HL-60/S4 treated with phorbol 12-myristate 13-acetate at 8.2 ng/mL for 4 days and 3 days (cell line): ENCODE data around the gene LRRC1.

Experiments
- in situ Hi-C: fragments of 300-500 bp; cut with MboI; formaldehyde crosslinking; loops from 2 replicates; pipeline ENCODE4 v1.15.0; 2022; ENCODE audit warnings: low sequenced_read_pairs

The LRRC1 gene

DNA sequence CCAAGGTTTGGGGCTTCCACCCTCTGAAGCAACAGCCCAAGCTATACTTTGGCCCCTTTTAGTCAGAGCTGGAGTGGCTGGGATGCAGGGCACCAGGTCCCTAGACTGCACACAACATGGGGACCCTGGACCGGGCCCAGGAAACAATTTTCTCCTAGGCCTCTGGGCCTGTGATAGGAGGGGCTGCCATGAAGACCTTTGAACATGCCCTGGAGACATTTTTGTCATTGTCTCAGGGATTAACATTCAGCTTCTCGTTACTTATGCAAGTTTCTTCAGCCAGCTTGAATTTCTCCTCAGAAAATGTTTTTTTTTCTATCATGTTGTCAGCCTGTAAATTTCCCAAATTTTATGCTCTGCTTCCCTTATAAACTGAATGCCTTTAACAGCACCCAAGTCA lies 82.3 kb downstream of the LRRC1 start:
- in situ Hi-C loops, result no loop called here

DNA sequence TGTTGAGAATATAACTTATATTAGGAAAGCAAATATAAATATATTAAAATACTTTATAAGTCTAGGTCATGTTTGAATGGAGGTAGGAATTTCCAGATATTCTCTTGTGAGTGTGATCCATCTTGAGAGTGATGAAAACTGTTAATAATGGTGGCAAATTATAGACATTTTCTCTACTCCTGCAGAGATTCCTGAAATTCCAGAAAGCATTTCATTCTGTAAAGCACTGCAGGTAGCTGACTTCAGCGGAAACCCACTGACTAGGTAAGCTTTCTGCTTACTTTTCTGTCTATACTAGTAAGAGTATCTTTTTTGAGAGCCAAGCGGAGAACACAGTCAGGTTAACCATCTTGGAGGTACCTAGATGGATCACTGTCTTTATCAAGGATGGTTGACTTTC lies 84.0 kb downstream of the LRRC1 start:
- in situ Hi-C loops, result no loop called here

DNA sequence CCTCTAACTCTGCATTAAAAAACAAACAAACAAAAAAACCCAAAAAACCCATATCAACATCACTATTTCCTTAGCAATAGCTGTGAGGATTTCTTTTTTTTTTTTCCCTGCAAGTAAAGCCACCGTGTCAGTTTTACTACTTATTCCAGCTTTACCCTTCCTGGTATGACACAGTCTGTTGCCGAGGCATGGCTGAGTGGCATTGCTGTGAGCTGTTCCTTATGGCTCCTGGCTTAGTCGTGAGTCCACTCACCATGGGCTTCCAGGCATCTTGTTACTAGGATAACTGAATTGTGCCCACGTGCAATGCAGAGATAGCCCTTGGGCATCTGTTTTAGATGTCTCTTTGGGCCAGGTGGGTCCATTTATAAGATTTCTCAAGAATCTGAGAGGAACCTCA lies 84.8 kb downstream of the LRRC1 start:
- in situ Hi-C loops, result no loop called here

DNA sequence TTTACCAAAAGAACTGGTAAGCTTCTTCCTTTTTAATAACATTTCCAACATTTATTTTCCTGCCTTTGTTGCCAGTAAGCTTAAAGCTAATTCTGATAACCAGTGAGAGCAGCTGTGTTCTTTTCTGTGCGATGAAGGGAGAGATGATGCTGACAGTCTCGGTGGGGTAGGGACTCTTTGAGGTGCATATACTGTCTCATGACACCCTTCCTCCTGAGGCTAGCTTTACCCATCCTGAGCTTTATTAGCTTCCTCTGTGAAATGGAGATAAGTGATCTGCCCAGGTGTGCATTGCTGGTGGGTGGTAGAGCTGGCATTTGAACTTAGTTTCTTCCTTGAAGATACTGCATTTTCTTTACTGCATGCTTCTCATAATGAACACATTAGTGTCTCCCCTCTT lies 92.5 kb downstream of the LRRC1 start:
- in situ Hi-C loops, result no loop called here

DNA sequence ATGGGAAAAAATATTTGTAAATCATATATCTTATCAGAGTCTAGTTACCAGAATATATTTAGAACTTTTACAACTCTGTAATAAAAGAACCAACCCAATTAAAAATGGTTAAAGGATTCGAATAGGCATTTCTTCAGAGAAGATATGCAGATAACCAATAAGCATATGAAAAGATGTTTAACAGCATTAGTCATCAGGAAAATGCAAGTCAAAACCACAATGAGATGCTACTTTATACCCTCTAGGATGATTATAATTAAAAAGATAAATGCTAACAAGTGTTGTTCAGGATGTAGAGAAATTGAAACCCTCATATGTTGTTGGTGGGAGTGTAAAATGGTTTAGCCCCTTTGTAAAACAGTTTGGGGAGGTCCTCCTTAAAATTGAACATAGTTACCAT lies 94.1 kb downstream of the LRRC1 start:
- in situ Hi-C loops, result no loop called here

DNA sequence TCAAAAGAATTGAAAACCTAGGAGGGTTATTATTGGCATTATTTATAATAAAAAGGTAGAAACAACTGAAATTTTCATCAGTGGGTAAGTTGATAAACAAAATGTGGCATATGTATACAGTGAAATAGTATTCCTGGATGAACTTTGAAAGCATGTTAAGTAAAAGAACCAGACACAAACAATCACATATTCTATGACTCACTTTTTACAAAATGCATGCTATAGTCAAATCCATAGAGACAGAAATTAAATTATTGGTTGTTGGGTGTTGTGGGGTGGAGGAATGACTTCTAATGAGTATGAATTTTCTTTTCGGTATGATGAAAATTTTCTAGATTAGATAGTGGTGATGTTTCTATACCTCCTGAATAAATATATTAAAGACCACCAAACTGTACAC lies 94.6 kb downstream of the LRRC1 start:
- in situ Hi-C loops, result no loop called here

DNA sequence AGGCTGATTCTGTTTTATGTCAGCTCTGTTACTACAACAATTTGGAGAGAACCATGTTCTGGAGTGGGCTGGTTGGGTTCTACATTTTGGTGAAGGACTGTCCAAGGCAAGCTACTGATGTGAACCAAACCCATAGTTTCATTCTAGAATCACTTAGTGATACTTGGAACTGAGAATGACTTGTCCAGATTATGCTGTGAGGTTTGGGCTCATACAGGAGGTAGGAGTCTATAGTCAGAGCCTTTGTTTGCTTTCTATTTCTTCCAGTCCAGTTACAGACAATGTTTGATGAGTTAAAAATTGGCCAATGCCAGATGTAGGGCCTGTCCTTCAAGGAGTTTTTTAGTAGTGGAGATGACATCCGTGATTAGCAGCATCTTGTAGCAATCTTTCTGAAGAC lies 97.9 kb downstream of the LRRC1 start:
- in situ Hi-C loops, result no loop called here

DNA sequence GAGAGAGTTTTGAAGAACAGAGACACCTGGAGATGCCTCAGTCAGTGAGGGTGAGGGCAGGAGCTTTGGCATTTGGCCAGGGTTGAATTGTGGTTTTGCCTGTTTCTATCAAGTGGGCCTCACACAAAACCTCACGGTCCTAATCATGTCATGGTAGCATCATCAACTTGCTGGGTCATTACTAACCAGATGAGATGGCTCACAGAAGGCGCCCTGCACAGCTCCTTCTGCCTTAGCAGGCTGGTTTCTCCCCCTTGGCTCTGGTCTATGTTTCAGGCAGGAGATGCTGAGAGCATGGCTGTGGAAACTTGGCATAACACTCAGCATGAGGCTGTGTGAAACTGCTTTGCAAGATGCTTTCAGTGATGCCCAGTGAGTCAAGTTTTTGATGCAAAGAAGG lies 99.3 kb downstream of the LRRC1 start:
- in situ Hi-C loops, result no loop called here

DNA sequence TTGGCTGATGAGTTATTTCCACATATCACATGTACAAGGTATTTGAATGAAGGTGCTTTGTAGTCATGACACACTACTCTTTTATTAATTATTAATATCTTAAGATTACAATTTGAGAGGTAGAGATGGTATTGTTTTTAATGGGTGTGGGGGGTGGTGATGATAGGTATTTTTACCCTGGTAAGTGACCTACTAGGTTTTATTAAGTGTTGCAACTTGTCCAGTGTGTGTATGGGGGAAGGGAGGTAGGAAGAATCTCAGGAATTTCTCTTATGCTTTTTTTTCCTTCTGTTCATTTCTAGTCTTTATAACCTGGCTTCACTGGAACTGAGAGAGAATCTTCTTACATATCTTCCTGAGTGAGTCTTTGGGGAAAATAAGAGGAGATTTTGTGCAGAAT lies 101.4 kb downstream of the LRRC1 start:
- in situ Hi-C loops, result no loop called here

DNA sequence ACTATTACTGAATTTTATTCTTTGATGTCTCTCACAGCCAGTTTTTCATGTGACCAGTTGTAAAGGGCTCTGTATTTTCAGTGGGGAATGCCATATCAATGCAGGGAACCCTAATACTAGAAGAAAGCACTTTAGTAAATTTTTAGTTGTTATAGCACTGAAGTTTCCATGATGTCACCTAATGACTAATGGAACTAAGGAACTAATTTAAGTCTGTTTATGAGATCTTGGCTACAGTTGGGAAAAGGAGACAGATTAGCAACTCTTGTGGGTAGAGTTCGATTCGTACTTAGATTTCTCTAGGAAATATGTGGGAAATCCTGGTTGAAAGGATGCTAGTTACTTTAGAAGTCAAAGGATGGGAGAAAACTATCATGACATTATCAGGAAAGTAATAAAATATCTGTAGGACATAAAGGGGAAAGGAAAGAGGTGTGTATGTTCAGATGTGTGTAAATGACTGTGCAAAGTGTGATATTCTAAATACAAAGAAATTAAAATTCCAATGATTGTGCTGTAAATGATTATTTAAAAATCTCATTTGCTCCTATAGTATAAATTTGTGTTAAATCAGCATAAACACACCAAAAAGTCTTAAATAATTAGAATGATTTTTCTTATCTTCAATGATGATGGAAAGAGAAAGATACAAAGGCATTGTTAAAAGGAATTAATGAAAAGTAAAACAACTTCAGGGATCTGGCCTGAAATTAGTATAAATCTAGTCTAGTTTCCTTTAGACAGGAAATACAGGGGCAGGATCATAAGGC lies 103.4 kb downstream of the LRRC1 start:
- in situ Hi-C loops, result no loop called here

DNA sequence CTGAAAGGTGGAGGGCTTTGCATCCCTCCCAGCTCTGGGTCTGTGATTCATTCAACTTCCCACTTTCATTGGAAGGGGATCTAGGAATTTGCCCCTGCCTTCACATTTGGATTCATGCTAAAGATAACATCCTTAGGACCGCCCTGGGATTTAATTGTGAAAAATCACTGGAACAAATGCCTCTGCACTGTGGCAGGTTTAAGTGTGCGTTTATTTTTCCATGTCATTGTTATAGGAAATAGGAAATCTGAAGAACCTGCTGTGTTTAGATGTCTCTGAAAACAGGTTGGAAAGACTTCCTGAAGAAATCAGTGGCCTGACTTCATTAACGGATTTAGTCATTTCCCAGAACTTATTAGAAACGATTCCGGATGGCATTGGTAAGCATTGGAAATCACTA lies 104.7 kb downstream of the LRRC1 start:
- in situ Hi-C loops, result no loop called here

DNA sequence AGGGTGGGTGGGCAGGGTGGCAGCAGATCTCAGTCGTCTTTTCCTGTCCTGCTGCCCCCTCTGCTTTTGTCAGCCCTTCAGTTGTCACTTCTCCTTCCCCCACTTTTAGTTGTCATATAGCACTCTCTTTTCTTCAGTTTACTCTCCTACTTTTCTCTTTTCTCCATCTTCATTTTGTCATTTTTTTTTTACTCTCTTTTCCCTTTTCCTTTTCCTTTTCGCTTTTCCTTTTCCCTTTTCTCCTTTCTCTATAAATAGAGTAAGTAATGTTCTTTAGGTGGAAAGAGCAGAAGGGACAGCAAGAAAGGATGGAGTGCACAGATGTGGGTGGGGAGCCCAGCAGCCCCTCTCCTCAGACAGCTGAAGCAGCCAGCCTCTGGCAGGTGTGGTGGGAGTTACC lies 108.6 kb downstream of the LRRC1 start:
- in situ Hi-C loops, result no loop called here

DNA sequence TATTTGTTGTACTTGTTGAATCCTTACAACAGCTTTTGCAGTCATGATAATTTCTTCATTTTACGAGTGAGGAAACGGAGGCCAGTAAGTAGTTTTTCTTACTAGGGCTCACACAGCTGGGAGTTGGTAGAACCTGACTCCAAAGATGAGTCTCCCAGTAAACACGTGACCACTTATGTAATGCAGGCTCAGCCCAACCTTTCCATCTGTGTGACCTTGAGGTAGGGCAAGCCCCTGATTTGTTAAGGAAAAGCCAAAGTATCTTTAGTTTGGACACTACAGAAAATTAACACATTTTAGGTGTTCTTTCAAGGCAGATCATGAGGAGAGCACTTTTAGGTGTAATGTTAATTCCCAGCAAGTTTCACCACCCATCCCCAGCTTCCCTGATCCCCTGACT lies 111.3 kb downstream of the LRRC1 start:
- in situ Hi-C loops, result no loop called here

DNA sequence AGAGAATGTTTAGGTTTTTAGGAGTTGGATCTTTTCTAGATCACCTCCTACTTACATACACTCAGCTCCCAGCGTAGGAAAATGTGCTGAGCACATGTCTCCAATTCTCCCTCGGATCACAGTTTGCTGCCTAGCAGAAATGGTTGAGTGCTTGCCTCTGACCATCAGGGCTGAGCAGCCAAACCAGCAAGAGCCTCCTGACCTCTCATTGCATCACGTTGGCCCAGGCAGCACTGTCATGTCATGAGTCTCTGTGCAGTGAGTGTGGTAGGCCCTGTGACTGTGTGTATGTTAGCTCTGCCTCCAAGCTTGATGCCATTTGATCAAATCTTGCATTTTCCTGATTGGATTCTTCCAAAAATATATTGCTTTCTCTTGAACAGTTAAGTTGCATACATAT lies 112.0 kb downstream of the LRRC1 start:
- in situ Hi-C loops, result no loop called here

DNA sequence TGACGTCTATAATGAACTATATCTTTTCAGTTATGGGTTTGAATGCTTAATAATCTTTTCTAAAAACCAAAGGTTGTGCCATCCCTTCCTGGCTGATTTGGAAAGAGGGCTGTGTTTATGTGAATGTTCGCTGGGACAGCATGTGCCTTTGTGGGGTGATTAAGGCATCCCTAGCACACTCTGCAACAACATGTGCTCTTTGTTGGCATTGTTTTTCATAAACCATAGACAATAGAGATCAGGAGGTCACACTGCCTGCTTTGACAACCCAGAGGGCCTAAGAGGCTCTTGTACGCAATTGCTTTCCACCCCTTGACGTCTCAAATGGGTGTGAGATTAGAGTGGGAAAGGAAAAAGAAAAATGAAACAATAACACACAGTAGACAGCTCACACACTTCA lies 116.0 kb downstream of the LRRC1 start:
- in situ Hi-C loops, result no loop called here

DNA sequence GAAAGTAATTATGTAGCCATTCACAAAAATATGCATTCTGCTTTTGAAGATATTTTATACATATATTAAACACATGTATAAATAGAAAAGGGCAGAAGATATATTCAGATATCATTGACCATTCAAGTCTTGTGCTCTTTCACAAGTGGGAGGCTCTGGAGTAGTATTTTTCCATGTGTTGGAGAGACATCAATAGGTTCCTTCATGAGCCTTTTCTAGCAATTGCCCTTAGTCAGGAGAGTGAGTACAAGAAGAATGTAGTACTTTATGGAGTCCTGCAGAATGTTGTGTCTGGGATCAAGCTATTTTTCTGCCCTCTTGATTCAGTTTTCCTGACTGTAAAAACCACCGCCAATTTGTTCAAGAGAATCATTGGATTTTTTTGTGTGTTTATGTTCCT lies 117.9 kb downstream of the LRRC1 start:
- in situ Hi-C loops, result no loop called here

DNA sequence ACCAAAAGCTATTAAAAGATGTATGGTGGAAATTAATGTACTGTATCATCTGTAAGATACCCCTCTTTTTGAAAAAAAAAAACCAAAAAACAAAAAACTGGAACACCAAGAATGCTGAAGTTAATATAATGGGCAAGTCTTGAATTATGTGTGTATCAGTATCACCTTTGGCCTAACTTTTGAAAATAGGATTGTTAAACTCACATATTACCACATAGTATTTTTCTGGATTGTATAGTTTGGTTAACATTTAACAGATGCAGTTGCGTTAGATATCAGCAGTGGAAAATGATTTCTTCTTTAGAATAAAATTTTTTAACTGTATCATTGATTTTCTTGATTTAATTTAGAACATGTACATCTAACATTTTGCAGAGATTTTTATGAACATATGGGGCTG lies 118.5 kb downstream of the LRRC1 start:
- in situ Hi-C loops, result no loop called here

DNA sequence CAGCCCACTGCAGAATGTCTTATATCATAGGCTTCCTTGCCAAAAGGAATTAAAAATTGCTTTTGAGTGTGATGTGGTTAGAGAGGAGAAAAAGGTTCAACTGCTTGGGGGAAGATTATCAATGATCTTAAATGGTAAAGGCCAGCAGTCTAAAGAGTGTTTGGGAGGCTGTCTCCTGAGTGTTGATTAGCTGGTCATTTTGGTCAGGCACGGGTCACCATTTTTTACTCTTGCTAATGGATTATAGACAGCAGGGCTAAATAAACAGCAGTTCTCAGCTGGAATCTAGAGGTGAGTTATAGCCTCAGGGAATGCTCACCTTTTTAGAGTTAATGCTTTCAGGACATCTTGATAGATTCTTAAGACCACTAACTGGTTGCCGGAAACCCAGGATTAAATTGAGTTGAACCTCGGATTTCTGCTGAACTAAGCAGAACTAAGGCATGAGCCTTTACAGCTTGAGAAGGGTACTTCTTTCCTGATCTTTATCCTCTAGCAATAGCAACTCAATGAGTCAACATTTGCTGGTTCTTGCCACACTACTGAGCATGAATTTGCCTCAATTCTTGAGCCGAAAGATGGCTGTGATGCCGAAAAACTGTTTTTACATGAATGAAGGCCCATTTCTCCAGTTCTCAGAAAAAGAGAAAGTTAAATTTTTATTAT lies 120.4 kb downstream of the LRRC1 start:
- in situ Hi-C loops, result no loop called here

DNA sequence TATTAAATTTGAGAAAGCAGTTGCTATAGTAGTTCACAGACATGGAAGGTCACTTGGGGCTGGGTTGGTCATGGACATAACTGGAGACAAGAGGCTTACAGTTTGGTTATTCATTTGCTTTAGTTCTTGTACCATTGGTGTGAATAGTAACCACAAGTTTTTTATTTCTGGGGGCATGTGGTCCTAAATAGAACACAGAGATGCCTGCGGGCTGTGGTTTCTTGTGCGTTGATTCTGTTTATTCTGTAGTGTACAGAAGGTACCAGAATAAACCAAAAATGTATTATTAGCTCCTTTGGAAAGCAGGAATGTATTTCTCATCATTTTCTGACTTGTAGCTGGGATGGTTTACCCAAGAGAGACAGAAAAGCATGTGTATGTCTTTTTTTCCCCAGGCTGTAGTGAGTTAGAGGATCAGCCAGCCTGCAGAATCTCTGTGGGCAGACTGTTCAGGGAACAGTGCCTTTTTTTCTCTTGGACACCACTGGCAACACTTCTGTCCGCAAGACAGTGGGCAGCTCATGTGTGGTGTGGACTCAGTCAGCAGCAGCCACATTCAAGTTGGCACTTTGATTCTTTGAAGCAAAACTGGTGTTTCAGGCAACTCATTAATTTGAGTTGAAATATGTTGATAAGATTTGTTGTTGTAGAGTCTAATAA lies 122.1 kb downstream of the LRRC1 start:
- in situ Hi-C loops, result no loop called here

DNA sequence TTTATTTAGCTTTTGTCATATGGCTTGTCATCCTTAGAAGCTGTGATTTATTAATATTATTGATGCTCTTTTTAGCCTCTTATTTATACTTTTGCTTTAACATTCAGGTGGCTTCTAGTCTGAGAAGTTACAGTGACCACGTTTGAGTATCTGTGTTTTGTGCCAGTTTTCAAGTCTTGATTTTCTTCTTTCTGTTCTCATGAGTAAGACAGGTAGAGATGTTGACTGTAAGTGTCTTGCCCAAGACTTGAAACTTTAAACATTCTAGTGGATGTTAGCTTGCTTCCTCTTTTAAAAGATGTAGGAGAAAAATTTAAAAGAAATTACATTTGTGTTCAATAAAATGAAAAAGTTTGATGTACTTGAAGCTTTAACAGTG lies 122.6 kb downstream of the LRRC1 start:
- in situ Hi-C loops, result no loop called here

DNA sequence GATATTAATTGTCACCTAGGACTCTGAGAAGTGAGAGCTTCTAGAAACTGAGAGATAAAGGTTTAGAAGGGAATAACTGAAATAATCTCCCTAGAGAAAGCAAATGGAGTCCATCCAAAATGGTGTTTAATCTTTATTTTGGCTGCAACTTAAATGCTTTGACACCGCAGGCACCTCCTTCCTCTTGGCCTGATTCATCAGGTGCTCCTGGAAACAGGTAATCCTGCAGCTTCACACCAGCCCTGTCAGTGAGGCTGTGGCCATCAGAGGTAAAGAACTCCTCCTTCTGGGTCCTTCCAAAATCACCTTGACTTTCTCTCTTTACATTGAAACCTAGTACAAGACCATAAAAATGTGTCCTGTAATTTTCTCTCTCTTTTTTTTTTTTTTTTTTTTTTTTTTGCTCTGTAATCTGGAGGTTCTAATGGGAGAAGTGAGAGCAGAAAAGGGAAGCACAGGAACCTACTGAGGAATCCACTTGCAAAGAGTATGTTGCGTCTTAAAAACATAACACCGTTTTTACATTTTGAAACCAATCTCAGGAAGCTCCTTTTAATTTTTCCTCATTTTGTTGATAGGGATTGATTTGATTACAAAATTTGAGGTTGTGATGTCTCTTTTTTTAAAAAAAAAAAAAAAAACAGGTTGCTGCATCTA lies 124.2 kb downstream of the LRRC1 start:
- in situ Hi-C loops, result no loop called here

DNA sequence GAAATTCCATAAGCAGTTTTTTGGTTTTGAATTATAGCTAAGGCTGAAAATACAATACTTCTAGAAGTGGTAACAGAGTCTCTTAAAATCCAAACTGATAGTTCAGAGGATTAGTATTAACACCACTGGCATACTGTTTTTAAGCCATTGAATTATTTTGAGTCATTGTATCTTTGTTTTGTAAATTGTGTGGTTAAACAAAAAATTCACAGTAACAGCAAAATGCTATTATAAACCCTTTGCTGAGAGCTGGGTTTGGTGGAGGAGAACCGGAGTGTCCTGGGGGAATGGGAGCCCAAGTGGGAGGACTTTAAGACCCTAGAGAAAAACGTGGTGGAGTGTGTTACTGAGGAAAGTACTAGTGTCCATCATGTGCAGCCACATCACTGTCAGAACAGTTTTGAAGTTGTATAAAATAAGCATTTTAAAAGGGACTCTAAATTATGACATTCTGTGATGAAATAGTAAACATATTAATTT lies 125.1 kb downstream of the LRRC1 start:
- in situ Hi-C loops, result no loop called here
